ENCODE results near the gene IGF2BP2.

DNA sequence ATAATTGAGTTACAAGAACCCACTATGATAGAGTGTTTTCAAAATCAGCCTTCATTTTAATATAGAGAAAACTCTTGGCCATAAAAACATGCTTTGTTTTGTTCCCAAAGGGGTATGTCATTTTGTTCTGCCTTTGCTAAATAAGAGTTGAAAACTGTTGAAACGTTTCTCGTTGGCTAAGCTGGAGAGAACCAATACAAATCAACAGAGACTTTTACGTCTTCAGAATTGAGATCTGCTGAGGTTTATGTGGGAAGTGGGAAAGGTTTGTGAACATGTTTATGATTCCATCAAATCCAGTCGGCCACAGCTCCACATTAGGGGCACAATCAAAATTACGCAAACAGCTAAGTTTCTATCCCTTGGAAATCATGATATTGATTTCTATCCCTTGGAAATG is 102.0 kb downstream of the IGF2BP2 start:
- TF ChIP-seq POLR2A (IDR thresholded peaks at IDR 0.05; ENCODE audit: low read depth, low read length) (no peak), TAF1 (IDR thresholded peaks at IDR 0.05; ENCODE audit: low read depth, low read length) (no peak), POLR2AphosphoS5 (IDR thresholded peaks at IDR 0.05; ENCODE audit: low read depth, low read length) (no peak), POU2F2 (IDR thresholded peaks at IDR 0.05; ENCODE audit: low read depth, low read length) (no peak)

Data from GM12891 (cell line).